HCEC 1CT (cell line): Measurements from ENCODE around the gene KRTAP4-11.
A peak's percentile ranks its signal among the peaks of the same experiment; 100 is the strongest.
"Not testable (repeated sequence)": the region's sequence is repeated elsewhere in the genome, so short reads cannot be mapped to it uniquely, and the experiment has no call there.

ENCODE experiments used
- DNase-seq: peaks from one replicate; pipeline ENCODE4 v3.0.0-alpha.2; 2017

Gene KRTAP4-11

DNA sequence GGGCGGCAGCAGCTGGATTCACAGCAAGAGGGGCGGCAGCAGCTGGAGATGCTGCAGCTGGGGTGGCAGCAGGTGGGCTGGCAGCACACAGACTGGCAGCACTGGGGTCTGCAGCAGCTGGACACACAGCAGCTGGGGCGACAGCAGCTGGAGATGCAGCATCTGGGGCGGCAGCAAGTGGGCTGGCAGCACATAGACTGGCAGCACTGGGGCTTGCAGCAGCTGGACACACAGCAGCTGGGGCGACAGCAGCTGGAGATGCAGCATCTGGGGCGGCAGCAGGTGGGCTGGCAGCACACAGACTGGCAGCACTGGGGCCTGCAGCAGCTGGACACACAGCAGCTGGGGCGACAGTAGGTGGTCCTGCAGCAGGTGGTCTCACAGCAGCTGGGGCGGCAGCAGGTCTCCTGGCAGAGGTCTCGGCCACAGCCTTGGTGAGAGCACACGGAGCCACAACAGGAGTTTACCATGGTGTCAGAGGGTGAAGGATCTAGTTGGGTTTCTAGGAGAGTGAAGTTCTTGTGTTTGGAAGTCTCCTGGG, at the start of gene KRTAP4-11:
TSS of gene KRTAP4-11 (minus strand) at position 528 of the 541 bp plus-strand sequence. CDS start at position 470, 58 bp downstream.
- DNase-seq: not testable (repeated sequence)

DNA sequence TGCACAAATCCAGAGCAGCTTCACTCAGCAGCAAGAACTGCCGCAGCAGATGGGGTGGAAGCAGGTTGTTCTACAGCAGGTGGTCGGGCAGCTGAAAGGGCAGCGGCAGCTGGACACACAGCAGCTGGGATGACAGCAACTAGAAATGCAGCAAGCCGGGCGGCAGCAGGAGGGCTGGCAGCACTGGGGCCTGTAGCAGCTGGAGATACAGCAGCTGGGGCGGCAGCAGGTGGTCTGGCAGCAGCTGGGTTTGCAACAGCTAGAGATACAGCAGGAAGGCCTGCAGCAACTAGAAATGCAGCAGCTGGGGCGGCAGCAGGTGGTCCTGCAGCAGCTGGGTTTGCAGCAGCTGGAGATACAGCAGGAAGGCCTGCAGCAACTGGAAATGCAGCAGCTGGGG, 49.4 kb upstream of the KRTAP4-11 start:
- no peak for DNase-seq

DNA sequence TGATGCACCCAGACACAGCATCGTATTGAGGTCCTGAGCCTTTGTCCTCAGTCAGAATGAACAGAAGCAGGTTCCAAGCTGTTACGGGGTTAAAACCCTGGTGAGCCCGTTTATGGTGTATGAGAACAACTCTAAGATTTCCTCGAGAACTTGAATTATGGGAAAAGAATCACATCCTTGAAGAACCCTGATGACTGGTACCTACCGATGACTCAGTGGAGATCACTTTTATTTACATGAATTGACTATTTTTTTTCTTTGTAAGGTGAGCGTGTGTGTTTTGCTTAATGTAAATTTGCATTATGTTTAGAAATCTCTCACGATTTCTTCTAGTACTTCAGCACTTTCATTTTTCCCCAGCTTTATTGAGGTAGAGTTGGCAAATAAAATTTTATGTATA, 45.7 kb upstream of the KRTAP4-11 start:
- no peak for DNase-seq

DNA sequence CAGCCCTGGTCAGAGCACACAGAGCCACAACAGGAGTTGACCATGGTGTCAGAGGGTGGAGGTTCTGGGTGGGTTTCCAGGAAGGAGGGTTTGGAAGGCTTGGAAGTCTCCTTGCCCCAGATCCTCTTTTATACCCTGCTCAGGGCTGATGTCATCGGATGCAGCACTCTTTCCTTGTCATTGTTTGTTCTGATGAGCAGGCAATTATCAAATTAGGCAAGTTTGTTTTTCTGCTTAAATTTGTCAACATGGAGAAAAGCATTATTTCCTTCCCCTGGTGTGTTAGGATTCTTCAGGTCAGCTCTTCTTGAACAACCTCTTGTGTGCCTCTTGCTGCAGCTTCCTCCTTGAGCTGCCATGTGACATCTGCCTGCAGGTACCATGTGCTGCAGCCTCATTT, 42.5 kb upstream of the KRTAP4-11 start, which contains the start of gene KRTAP4-4:
TSS of gene KRTAP4-4 (minus strand) at position 101 of the 400 bp plus-strand sequence. CDS start at position 44, 57 bp downstream.
- no peak for DNase-seq

DNA sequence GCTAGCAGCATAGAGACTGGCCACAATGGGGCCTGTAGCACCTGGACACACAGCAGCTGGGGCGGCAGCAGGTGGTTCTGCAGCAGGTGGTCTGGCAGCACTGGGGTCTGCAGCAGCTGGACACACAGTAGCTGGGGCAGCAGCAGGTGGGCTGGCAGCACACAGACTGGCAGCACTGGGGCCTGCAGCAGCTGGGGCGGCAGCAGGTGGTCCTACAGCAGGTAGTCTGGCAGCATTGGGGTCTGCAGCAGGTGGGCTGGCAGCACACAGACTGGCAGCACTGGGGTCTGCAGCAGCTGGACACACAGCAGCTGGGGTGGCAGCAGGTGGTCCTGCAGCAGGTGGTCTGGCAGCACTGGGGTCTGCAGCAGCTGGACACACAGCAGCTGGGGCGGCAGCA, 42.0 kb upstream of the KRTAP4-11 start:
- not testable (repeated sequence) for DNase-seq

DNA sequence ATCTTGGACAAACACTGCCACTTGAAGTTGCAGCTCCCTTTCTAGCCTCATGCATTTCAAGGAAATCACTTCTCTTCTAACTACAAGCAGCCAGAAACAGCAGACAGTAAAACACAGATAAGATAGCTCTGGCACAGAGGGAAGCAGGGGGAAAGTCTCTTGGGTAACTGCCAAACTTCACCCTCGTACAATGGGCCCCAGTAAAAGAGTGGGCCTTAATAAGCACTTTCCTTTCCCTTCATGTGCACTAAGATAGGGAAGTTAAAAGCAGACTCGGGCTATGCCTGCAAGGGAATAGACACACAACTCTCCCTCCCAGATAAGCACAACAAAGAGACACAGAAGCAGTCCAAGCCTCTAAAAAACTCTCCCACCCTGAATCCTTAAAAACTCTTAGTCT, 35.7 kb upstream of the KRTAP4-11 start:
- DNase-seq: no peak

DNA sequence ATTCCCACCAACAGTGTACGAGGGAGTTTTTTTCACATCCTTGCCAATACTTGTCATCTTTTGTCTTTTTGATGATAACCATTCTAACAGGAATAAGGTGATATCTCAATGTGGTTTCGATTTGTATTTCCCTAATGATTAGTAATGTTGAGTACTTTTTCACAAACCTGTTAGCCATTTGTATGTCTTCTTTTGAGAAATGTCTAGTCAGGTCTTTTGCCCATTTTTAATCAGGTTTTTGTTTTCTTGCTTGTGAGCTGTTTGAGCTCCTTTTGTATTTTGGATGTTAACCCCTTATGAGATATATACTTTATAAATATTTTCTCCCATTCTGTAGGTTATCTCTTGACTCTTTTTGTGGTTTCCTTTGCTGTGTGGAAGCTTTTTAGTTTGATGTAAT, 33.4 kb upstream of the KRTAP4-11 start:
- no peak for DNase-seq

DNA sequence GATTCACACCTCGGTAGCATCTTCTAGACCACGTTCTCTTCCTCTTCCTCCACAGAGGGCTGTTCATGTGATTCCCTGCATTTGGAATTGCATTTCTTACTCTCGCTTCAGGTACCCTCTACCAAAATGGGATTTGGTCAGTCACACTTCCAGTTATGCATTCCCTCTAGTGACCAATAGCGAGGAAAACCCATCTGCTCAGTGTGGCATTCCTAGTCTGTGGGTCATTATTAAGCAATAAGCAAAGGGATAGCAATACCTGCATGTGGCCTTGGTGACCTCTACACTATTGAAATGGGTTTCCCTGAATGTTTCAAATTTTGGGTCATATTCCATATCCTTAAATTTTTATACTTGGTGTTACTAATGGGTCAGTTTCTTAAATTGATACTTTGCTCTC, 31.9 kb upstream of the KRTAP4-11 start:
- DNase-seq: no peak

DNA sequence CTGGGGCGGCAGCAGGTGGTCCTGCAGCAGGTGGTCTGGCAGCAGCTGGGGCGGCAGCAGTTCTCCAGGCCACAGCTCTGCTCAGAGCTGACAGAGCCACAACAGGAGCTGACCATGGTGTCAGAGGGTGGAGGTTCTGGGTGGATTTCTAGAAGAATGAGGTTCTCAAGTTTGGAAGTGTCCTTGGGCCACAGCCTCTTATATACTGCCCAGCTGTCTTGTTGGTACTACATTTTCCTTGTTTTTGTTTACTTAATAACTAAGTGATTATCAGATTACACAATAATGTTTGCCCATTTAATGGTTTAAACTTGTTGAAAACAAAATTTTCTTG, 31.4 kb upstream of the KRTAP4-11 start, which contains the start of gene KRTAP4-5:
TSS of gene KRTAP4-5 (minus strand) at position 174 of the 334 bp plus-strand sequence. CDS start at position 116, 58 bp downstream.
- DNase-seq: no peak

DNA sequence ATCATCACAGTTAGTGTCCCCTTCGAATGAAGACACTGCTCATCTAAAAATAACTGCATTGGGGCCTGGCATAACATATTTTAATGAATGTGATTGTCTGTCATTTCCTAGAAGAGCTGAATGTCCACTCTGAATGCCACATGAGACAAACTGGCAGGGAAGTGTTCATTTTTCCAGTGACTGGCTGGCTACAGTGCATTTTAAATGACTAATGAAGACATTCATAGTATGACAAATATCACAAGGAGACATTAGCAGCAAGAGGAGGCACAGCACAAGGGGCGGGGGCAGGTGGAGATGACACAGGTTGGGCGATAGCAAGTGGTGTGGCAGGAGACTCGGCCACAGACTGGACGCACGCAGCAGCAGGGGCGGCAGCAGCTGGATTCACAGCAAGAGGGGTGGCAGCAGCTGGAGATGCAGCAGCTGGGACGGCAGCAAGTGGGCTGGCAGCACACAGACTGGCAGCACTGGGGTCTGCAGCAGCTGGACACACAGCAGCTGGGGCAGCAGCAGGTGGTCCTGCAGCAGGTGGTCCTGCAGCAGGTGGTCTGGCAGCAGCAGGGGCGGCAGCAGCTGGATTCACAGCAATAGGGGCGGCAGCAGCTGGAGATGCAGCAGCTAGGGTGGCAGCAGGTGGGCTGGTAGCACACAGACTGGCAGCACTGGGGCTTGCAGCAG, 30.9 kb upstream of the KRTAP4-11 start:
- DNase-seq: not testable (repeated sequence)

DNA sequence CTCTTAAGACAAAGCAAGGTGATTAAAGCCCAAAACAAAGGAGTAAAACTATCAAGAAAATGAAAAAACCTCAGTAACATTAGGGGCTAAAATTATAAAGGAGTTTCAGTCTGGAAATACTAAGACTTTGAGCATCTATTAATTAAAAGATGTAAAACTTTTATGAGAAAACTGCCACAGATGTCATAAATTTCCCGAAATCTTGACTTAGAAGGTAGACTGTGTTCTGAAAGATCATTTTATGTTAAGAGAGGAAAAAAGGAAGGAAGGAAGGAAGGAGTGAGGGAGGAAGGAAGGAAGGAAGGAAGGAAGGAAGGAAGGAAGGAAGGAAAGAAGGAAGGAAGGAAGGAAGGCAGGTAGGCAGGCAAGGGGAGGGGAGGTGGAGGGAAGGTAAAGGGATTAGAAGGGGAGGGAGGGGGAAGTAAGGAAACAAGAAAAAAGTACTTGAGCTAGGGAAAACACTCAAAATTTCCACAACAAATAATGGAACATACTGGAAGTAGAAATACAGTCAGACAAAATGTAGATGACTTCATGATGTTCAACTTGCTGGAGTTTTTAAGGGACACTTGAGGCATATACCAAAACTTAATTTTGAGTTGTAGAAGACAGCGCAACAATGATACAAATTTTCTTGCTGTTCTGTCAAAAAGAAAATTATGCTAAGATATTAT, 29.5 kb upstream of the KRTAP4-11 start:
- DNase-seq: no peak

DNA sequence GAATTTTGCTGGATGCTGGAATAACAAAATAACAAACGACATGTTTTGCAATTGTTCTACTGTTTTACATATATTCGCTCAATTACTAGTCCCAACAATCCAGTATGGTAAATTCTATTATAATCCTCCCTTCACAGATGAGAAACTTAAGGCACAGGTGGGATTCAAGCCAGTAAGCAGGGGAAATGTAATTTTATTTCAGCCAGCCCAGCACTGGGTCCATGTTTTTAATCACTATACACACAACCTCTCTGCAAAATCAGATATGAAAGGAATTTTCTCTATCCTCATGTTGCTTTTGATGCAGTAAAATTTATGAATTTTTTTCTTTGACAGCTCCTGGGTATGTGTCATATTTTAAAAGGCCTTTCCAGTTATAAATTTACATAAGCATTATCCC, 27.1 kb upstream of the KRTAP4-11 start:
- DNase-seq: no peak

DNA sequence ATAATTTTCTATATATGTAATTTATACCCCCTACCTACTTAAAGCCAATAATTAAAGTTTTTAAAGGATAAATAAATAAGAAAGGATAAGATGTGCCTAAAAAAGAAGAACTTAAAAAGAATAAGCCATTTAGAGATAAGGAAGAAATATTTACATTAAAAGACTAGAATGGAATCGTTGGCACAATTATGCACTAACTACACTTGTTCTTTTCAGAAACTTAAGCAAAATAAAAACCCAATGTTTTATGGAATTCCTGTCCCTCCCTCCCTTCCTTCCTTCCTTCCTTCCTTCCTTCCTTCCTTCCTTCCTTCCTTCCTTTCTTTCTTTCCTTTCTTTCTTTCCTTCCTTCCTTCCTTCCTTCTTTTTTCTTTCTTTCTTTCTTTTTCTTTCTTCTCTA, 26.7 kb upstream of the KRTAP4-11 start:
- DNase-seq: no peak

DNA sequence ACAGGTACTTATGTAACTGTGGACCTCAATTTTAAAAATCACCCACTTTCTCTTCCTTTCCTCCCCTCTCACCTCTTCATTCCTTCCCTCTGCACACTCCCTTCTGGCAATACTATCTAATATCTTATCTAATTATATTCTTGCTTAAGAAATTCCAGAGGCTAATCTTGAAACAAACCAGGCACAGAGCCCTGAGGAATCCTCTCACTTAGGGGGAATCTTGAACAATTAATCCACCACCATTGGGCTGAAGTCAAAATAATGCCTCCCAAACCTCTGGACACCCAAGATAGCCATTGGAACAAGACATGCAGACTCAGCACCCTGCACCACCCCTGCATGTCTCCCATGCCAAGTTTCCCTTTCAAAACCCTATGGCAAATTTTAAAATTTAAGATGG, 23.2 kb upstream of the KRTAP4-11 start:
- no peak for DNase-seq

DNA sequence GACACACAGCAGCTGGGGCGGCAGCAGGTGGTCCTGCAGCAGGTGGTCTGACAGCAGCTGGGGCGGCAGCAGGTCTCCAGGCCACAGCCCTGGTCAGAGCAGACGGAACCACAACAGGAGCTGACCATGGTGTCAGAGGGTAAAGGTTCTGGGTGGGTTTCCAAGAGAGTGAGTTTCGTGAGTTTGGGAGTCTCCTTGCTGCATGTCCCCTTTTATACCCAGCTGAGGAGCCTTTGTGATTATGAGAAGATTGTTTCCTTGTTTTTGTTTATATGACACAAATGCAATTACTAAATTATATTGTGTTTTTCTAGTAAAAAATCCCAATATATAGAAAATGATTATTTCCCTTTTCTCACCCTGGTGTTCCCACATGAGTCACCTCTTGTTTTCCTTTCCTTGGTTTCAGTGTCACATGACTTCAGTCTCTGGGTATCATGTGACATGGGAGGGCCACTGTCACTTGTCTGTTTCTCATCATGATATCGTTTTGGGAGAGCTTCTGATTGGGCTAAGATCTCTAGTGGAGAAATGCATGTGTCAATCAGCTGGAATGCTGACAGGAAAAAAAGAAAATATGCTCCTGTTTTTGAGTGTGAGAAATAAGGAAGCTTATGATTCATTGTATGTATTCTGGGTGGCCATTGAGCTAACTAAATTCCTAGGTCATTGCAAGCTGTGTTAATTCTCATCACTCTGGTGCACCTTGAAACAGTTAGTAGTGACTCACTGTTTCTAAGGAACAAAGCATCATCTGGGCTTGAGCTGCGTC, 22.4 kb upstream of the KRTAP4-11 start, which contains the start of gene KRTAP4-6:
TSS of gene KRTAP4-6 (minus strand) at position 185 of the 772 bp plus-strand sequence. CDS start at position 128, 57 bp downstream.
- DNase-seq: peak; percentile 90

DNA sequence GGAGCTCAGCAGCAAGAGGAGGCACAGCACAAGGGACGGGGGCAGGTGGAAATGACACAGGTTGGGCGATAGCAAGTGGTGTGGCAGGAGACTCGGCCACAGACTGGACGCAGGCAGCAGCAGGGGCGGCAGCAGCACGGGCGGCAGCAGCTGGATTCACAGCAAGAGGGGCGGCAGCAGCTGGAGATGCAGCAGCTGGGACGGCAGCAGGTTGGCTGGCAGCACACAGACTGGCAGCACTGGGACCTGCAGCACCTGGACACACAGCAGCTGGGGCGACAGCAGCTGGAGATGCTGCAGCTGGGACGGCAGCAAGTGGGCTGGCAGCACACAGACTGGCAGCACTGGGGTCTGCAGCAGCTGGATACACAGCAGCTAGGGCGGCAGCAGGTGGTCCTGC, 21.7 kb upstream of the KRTAP4-11 start:
- DNase-seq: not testable (repeated sequence)

DNA sequence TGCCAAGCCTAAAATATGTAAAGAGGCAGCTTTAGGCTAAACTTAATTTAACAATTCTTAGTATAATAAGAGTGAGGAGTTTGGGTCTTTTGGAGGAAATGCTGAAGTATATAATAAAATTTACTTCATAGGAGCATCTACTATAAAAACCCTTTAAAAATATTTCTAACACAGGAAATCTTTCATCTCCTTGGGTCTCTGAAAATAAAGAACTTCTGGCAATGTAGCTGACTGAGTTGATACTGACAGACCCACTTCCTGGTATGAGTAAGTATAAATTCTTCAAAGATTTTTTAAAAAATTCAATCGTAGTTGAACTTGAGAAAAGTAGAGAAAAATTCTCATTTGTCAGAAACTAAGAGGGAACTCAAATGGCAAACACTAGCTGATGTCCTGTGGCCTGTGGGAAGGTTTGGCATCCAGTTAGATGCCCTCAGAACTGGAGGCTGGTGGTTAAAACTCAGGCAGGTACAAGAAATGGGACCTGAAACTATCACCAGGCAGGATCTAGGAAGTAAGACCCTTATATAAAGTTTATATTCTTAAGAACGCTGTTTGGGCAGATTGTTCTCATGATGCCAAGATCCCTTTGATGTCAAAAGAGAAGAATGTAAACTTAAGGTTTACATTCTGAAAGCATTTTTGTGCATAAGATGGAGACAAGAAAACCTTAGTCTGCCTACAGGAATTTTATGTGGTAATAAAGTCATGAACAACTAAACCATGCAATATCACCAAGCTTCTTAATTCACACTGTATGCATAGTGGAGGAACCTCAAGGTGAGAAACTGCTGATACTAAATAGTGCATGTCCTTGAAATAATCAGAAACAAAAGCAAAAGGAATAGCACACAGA, 15.9 kb upstream of the KRTAP4-11 start:
- DNase-seq: no peak

DNA sequence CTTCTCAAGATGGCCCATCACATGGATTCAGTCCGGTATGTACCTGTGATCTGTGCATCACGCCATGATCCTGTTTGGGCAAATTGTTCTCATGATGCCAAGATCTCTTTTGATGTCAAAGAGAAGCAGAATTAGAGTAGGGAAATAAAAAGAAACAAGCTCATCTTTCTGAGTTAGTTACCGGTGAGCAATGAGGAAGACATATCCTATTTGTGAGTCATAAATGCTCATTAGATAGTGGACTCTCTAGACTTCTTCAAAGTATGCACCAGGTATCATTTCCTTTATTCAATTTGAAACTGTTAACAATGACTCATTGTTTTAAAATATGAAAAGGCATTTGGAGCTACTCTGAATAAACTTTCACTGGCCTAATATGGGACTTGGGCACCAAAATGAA, 13.8 kb upstream of the KRTAP4-11 start:
- DNase-seq: peak; percentile 39

DNA sequence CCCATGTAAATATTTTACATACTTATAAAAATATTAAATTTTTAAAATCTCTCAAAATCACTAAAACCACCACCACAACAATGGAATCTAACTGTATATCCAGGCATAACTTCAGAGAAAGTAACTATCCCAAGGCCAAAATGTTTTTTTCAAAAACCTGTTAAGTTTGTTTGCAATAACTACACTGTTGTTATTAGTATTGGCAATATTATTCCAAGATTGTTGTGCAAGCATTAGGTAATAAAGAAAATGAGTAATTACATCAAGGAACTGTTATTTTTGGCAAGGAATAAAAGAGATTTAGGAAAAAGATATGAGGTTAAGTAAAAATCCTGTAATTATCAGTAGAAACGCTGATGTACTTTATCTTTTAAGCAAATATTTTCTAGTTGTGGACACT, 9.2 kb upstream of the KRTAP4-11 start:
- no peak for DNase-seq

DNA sequence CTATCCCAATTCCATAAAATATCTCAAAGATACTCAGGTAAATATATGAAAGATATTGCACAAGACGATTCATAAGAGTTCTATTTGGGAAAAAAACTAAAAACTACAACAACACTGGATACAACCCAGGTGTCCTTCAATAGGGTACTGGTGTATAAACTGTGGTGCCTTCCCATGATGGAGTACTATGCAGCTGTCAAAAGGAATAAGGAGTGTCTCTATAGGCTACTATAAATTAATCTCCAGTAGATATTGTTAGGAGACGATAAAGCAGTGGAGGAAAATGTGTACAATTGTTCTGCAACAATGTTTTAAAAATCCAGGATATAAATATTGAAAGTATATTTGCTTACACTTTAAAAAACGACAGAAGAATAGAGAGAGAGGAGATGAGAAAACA, 8.2 kb upstream of the KRTAP4-11 start:
- no peak for DNase-seq

DNA sequence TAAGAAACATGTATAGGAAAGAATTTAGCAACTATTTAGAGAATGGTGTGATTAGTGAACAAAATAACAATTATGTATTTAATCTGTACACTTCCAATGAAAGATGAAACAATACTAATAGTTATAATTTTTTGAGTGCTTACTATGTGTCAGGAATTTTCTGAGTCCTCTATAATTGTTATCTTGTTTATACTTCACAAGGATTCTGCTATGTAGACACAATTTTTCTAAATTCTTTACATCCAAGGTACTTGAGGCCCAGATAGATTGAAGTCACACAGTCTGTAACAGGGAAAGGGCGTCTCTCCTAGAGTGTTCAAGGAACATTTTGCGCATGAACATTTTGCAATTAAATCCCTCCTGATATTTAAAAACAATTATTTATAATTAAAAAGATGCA, 6.9 kb upstream of the KRTAP4-11 start:
- DNase-seq: no peak

DNA sequence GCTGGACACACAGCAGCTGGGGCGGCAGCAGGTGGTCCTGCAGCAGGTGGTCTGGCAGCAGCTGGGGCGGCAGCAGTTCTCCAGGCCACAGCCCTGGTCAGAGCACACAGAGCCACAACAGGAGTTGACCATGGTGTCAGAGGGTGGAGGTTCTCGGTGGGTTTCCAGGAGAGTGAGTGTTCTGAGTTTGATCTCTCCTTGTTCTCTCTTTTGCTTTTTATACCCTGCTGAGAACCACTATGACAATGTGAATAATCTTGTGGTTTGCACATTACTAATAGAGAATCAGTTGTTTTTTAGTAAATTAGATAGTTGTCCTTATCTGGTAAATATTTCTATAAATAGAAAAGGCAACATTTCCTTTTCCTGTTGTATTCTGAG, 5.8 kb upstream of the KRTAP4-11 start, which contains the start of gene KRTAP4-12:
TSS of gene KRTAP4-12 (minus strand) at position 192 of the 381 bp plus-strand sequence. CDS start at position 132, 60 bp downstream.
- DNase-seq: not testable (repeated sequence)
